ENCODE results near the gene KDM2B. TPM values are rescaled to one million over a fixed set of nuclear protein-coding genes. Genes with fewer than 3 reads are reported as not detected.
"Not testable (repeated sequence)": the region's sequence is repeated elsewhere in the genome, so short reads cannot be mapped to it uniquely, and the experiment has no call there.

Gene KDM2B
- total RNA-seq, 4 donors from 2014 or later, result 20.7 to 26.3 (median 23.9) TPM

GRCh38 chr12:121391619-121392324, 189.1 kb downstream of the KDM2B start:
- 47 to 56% methylated on average over 6 to 9 of the region's 10 CpGs for WGBS, 2 donors
- H3K27ac ChIP-seq, result peak overlapping the region in 2 of 4 donors; percentile 15 to 21

GRCh38 chr12:121390856-121391255, 190.0 kb downstream of the KDM2B start:
- intact Hi-C loops (cut with DNase I), result no loop called here
- H3K9me3 ChIP-seq, result no peaks in the 10 kb centered on the region
- no peaks in the 10 kb centered on the region for H3K4me1 ChIP-seq
- DNase-seq, result no peak
- 40 to 66% methylated on average over 2 of the region's 2 CpGs for WGBS, 2 donors
- H3K36me3 ChIP-seq, result no peaks in the 10 kb centered on the region
- TF ChIP-seq POLR2A (IDR thresholded peaks at IDR 0.05) (no peak), CTCF (IDR thresholded peaks at IDR 0.05) (no peak)
- H3K27ac ChIP-seq, result no peak overlapping the region
- no peaks in the 10 kb centered on the region for H3K27me3 ChIP-seq
- H3K4me3 ChIP-seq, result no peak overlapping the region

More at GRCh38 chr12:121391619-121392324, 189.1 kb downstream of the KDM2B start:
- H3K4me1 ChIP-seq, result no peaks in the 10 kb centered on the region
- peak overlapping the region in 2 of 4 donors; percentile 4 to 53 for H3K4me3 ChIP-seq
- intact Hi-C loops (cut with DNase I), result no loop called here
- H3K36me3 ChIP-seq, result no peaks in the 10 kb centered on the region
- no peaks in the 10 kb centered on the region for H3K27me3 ChIP-seq
- DNase-seq, result no peak
- no peaks in the 10 kb centered on the region for H3K9me3 ChIP-seq
- TF ChIP-seq CTCF (IDR thresholded peaks at IDR 0.05) (no peak), POLR2A (IDR thresholded peaks at IDR 0.05) (no peak)

- H3K4me3 ChIP-seq, result no peak overlapping the region
- no peak for DNase-seq
- no peak overlapping the region for H3K27ac ChIP-seq
- H3K4me1 ChIP-seq, result no peaks in the 10 kb centered on the region
- intact Hi-C loops (cut with DNase I), result no loop called here
- TF ChIP-seq POLR2A (IDR thresholded peaks at IDR 0.05), result no peak
- no peak for TF ChIP-seq CTCF (IDR thresholded peaks at IDR 0.05)
- no peaks in the 10 kb centered on the region for H3K36me3 ChIP-seq
- H3K27me3 ChIP-seq, result no peaks in the 10 kb centered on the region
- H3K9me3 ChIP-seq, result no peaks in the 10 kb centered on the region
- 54 to 58% methylated on average over 4 to 5 of the region's 5 CpGs for WGBS, 2 donors
These were observed 192.3 kb downstream of the KDM2B start for GRCh38 chr12:121388421-121388981.

GRCh38 chr12:121384891-121385290, 195.9 kb downstream of the KDM2B start:
- intact Hi-C loops (cut with DNase I); H3K4me1 ChIP-seq; H3K4me3 ChIP-seq; H3K36me3 ChIP-seq; DNase-seq; H3K27ac ChIP-seq; H3K27me3 ChIP-seq; H3K9me3 ChIP-seq: not testable (repeated sequence)
- 74 to 81% methylated on average over 6 of the region's 6 CpGs for WGBS, 2 donors

- Histone ChIP-seq H3K36me3 (no peaks in the 10 kb centered on the region), H3K9me3 (no peaks in the 10 kb centered on the region), H3K4me3 (no peak overlapping the region), H3K27ac (no peak overlapping the region), H3K27me3 (peaks cover 0 to 3% (median 0%) of the 10 kb centered on the region in 4 donors), H3K4me1 (no peaks in the 10 kb centered on the region)
- 88 to 93% methylated on average over 7 to 8 of the region's 9 CpGs for WGBS, 2 donors
- intact Hi-C loops (cut with DNase I), result no loop called here
- TF ChIP-seq CTCF (IDR thresholded peaks at IDR 0.05) (no peak), POLR2A (IDR thresholded peaks at IDR 0.05) (no peak)
- no peak for DNase-seq
These were observed 197.2 kb downstream of the KDM2B start for GRCh38 chr12:121383601-121384021.

Measured in esophagus squamous epithelium (tissue), 5 donors.